Occipital lobe (tissue), 2 donors: ENCODE results near the gene AMBRA1. TPM values are rescaled to one million over a fixed set of nuclear protein-coding genes. Genes with fewer than 3 reads are reported as not detected.
A peak's percentile ranks its signal among the peaks of the same experiment; 100 is the strongest.
"Not testable (repeated sequence)": the region's sequence is repeated elsewhere in the genome, so short reads cannot be mapped to it uniquely, and the experiment has no call there.

Experiments
- DNase-seq: peaks from one replicate; lab custom pipeline; 2025; lab: John Stamatoyannopoulos, UW
- total RNA-seq: library from RNA; depleted of rRNA; stranded (reverse); fragments of >200 nt; gene quantifications from one replicate; pipeline ENCODE4 v1.2.3, GENCODE V29; 2014

Gene AMBRA1
- total RNA-seq, 1 donor from 2014 or later = 27.1 TPM

DNA sequence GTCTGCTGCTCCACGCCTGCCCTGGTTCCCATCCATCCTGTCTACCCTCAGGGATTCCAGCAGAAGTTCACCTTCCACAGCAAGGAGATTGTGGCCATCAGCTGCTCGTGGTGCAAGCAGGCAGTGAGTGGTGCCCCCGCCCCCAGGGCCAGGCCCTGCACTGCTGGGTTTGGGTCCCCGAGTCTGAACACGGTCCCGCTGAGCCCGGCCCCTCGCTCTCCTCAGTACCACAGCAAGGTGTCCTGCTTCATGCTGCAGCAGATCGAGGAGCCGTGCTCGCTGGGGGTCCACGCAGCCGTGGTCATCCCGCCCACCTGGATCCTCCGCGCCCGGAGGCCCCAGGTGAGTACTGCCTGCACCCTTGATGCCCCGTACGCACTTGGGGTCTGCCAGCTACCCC is 222.6 kb downstream of the AMBRA1 start:
- not testable (repeated sequence) for DNase-seq

DNA sequence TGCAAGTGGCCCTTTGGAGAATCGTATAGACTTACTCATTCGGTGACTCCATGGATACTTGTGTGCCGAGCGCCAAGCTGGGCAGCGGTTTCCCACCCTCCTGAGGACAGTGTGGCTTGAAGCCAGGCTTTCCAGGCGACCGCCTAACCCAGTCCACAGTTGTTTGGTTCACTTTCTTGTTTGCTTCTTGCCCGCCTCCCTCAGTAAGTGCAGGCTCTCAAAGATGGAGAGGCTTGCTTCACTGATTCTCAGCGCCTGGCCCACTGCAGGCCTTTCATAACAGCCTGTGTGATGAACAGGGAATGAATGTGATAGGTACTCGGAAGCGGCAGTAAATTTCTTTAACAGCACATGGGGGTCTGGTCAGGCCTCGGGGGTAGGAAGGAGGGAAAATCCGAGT is 223.6 kb downstream of the AMBRA1 start:
- no peak for DNase-seq

DNA sequence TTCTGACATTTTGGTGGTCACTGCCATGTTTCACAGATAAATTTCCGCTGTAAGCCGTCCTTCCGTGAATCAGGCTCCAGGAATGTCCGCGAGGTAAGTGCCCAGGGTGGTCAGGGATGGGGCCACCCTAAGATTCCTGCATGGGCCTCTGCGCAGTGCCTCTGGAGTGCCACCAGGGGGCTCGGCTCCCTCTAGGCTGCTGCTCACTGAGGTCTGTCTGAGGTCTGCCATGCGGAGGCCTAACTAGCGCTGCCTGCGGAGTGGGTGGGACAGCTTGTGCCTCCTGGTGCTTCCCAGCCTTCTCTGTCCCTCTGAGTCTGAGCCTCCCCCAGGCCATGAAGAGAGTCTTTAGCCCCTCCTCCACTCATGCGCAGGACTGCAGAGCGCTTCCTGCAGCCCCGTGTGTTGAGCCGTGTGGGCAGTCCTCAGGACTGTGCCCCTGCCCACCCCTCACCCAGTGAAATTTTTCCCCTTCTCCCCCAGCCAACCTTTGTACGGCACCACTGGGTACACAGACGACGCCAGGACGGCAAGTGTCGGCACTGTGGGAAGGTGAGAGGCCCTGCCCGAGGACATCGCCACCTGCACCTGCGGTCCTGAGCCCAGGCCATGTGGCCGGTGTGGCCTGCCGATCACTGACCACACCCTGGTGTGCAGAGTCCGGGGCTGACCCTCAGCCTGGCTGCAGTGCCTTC is 224.2 kb downstream of the AMBRA1 start:
- peak; percentile 49 for DNase-seq

DNA sequence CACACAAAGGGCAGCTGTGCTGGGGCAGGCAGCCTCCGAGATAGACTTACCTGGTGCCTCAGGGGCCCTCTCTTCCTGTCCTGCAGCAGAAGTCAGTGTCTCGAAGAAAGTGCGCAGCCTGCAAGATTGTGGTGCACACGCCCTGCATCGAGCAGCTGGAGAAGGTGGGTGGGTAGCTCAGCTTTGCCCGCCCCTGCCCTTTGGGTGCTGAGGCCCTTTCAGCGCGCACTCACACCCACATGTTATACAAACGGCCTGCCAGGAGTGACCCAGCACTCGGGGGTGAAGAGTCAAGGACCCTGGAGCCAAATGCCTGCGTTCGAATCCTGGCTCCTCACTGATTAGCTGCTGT is 225.9 kb downstream of the AMBRA1 start:
- no peak for DNase-seq

DNA sequence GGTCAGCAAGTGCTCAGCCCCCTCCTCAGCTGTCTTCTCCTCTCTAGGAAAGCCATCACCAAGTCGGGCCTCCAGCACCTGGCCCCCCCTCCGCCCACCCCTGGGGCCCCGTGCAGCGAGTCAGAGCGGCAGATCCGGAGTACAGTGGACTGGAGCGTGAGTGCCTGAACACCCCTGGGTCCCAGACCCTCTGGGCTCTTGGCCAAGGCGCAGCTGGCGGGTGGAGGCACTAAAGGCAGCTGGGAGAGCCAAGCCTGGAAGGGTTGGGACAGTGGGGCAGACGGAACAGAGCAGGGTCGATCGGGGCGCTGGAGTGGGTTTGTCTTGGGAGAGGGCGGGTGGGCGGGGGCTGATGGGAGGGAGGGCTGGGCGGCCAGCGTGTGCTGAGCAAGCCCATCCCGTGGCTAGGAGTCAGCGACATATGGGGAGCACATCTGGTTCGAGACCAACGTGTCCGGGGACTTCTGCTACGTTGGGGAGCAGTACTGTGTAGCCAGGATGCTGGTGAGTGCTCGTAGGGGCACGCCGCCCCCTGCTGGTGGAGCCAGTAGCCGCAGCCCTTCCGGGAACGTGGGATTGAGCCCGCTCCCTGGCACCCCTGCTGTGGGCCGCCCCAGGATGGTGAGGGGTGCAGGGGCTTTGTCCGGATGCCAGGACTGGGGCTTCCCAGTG is 226.4 kb downstream of the AMBRA1 start:
- DNase-seq = peak; percentile 54

DNA sequence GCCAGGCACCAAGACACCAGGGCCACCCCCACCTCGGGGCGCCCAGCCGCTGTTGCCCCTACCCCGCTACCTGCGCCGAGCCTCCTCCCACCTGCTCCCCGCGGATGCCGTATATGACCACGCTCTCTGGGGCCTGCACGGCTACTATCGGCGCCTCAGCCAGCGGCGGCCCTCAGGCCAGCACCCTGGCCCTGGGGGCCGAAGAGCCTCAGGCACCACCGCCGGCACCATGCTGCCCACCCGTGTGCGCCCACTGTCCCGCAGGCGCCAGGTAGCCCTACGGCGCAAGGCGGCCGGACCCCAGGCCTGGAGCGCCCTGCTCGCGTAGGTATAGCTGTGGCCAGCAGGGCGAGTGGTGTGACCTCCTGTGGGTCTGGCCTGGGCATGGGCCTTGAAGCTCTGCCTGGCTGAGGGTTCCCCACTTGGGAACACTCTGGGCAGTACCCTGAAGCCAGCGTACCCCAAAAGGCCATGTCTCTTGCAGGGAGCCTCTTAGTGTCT is 227.1 kb downstream of the AMBRA1 start:
- no peak for DNase-seq

DNA sequence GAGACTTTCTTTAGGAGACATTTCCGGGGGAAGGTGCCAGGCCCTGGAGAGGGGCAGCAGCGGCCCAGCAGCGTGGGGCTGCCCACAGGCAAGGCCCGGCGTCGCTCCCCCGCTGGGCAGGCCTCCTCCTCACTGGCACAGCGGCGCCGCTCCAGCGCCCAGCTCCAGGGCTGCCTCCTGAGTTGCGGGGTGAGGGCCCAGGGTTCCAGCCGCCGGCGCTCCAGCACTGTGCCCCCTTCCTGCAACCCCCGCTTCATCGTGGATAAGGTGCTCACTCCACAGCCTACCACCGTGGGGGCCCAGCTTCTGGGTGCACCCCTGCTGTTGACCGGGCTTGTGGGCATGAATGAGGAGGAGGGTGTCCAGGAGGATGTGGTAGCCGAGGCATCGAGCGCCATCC is 227.6 kb downstream of the AMBRA1 start:
- DNase-seq = no peak

DNA sequence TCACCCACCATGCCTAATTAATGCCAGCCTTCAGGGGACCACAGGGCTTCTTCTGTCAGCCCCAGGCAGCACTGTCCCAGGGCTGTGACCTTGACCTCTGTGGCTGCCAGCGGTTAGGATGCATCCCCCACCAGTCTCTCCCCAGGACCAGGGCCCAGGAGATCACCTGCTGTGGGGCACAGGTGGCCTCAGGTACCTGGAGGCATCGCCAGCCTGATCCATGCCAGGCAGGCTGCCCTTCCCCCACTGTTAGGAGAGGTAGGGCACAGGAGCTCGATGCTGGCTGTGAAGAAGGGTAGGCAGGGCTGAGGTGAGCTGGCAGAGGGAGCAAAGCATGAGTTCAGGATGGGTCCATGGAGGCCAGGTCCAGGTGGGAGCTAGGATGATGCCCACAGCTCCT is 229.0 kb downstream of the AMBRA1 start:
- no peak for DNase-seq

DNA sequence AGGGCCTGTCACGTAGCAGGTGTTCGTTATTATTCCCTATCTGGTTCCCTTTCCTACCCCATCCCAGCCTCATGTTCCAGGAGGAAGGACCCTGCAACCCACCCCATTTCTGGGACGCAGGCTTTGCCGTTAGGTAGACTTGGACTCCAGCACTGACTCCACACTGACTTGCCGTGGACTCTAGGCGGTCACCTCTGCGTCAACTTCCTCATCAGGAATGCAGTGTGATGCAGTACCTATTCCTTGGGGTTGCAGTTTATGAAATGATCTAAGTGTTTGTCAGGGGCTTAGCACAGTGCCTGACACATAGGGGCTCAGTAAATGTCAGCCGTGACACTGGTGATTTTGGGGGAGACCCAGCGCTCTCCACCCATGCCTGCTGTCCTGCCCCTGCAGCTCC is 229.8 kb downstream of the AMBRA1 start:
- no peak for DNase-seq

DNA sequence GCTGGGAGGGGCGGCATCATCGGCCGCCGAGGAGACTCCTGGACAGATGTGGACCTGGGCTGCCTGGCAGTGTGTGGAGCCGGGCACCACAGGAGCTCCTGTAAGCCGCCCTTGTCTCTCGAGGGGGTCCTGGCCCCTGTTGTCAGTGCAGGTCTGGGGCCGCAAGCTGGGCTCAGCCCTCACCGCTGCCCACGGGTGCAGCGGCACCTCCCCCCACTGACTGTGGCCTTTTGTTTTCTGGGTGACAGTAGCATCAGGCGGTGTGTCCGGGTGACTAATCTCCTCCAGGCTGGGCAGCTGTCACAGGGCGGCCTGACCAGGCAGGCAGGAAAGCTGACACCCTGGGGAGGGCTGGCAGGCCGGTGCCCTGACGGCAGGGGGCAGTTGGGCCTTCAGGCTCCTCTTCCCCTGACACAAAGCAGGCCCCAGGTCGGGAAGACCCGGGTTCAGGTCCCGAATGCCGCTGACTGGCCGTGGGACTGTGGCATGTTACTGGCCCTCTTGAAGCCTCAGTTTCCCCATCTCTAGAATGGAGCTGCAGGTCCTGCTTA is 230.3 kb downstream of the AMBRA1 start:
- DNase-seq = peak; percentile 73

DNA sequence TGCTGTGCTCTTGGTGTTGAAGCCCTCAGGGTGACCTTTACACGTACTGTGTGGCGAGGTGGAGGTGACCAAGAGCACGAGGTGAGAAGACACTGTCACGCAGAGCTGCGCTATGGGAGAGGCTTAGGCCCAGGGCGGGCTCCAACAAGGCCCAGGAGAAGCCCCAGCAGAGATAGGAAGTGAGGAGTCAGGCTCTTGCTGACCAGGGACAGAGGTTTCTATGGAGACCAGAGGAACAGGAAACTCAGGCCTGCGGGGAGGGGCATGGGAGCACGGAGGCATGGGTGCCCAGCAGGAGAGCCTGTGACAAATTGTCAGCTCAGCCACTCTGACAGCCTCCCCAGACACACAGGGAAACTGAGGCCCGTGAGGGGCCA is 230.8 kb downstream of the AMBRA1 start:
- peak; percentile 55 for DNase-seq

DNA sequence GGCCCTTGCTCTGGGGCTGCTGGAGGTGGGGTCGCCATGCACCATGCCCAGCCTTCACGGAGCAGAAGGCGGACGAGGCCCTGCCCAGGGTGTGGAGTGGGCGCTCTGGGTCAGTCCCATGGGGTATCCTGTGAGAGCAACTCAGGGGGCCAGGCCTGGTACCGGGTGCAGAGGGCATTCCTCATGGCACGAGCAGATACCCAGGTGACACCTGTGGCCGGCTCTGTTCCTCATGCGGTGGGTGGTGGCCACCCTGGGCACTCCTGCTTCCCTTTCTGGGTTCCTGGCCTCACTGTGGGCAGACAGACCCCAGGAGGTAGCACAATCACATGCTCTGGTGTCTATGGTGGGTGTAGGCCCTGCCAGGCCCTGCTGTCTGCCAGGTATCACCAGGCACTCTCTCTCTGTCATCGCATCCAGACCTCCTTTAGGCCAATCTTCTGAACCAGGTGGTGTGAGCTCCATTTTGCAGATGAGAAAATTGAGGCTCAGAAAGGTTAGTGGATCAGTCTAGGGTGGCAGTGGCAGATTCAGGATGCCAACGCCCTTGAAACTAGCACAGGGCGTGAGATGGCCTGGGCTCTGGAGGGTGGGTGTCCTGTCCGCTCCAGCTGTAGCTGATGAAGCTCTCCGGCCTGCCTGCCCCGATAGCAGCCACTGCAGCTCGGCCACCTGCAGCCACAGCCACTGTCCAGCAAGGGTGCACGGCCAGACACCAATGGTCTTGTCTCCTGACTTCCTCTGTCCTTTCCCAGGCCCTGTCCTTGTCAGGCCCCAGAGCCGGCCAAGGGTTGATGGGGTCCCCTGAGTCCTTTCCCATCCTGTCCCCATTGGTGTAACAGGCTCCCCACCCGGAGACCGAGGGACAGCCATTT is 231.4 kb downstream of the AMBRA1 start:
- DNase-seq = no peak

DNA sequence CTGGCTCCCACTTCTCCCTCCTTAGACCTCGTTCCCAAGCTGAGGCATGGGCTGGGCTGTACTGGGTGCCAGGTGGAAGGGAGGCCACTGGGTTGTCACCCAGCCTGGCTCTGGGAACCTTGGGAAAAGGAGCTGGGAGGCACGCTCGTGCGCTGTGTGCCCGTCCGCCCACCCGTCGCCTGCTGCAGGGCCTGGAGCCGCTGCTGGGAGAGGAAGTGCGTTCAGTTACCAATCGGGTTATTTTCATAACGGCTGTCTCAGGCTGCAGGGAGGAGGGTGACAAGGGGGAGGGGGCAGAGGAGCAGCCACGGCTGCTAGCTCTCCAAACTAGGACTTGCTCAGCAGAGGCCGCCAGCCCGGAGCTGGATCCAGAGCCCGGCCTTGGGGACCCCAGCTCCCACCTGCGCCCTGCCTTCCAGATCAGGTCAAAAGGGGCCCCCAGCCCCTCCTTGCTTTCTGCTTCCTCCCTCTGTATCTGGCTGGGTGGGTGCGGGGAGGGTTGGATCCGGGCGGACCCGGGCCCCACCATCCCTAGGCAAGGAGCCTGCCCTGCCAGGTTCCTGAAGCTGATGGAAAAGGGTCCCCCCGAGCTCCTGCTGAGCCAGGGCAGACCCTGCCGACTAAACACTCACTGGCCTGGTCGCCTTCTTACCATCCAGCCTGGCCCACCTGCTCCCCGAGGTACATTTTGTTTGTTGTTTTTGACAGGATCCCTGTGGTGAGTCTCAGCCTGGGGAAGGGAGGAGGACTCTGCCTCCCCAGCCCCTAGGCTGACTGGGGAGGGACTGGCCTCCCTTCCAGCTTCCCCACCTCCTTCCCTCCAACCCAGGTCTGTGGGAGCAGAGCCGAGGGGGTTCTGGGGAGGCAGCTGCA is 232.3 kb downstream of the AMBRA1 start:
- DNase-seq = peak; percentile 82

DNA sequence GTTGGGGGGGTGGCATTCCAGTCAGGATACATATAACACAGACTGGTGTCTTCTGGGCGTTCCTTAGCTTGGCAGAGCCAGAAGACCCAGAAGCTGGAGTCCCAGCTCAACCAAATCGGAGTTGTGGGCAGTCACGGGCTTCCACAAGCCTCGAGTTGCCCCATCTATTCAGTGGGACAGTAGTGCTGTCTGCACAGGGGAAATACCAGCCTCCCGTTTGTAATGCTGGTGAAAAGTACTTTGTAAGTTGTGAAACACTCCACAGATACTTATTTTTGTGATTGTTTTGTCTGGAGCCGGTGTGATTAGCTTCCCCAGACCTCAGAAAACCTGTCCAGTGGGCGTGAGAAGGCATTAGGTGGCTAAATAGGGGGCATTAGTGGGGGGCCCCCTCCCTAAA is 232.9 kb downstream of the AMBRA1 start:
- no peak for DNase-seq

DNA sequence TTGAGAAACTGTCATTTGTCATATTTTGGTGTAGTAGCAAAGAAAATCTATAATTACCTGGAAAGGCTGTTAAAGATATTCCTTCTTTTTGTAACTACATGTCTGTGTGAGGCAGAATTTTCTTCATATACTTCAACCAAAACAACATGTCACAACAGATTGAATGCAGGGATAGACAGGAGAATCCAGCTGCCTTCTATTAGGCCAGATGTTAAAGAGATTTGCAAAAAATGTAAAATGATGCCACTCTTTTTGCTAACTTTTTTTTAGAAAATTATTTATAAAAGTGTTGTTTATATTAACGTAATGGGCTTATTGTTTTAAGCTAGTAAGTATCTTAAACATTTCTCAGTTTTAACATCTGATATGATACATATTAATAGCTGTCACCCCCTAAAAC is 233.9 kb downstream of the AMBRA1 start:
- DNase-seq = no peak

DNA sequence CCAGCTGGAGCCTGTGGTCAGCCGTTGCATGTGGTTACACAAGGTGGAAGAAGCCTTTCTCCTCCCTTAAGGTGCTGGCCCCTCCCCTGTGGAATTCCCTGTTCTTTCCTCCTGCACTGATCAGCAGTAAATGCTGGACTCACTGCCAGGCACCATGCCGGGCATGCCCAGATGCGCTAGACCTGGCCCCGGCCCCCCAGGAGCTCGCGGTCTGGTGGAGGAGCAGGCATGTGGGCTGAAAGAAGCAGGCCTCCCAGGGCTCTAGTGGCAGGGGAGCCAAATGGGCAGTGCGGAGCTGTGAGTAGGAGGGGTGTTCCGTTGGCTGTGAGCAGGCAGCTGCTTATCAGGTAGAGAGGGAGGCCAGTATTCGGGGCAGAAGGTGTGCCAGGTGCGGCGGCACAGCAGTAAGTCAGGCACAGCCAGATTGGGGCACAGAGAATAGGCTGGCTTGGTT is 236.3 kb downstream of the AMBRA1 start:
- no peak for DNase-seq

DNA sequence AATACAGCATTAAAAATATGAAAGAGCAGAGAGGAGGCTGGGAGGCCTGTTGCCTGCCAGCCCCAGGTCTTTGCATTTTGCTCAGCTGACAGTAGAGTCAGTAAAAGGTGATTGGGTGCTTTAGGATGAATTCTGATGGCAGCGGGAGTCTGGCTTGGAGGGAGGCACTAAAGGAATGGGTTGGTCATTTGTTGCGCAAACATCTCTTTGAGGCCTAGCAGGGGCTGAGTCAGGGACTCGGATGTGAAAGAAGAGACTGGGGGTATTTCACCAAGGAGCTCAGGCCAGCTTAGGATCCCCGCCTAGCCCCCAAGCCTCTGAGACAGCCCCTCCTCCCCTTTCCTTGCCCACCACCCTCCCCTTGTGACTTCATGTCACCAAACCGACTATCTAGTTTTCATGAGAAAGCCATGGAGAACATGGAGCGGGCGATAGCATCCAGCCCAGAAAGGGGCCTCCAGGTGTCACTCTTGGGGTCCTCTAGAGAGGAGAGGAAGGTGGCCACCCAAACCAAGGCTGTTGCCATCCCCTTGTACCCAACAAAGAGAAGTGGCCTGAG is 236.8 kb downstream of the AMBRA1 start:
- no peak for DNase-seq

DNA sequence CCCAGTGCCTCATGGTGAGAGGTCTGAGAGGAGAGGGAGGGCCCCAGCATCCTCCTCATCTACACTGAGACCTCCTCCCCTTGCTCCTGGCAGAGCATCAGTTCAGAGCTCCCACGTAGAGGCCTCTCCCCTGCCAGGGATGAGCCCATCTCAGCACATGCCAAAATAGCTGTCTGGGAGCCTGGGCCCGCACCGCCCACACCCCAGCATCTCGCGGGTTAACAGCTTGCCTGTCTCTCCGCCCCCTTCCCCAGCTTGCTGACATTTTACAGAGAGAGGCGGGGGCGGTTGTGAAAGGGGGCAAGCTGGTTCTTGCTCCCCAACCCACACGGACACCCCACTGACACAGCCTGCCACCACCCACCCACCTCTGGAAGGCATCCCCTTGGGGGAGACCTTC is 240.1 kb downstream of the AMBRA1 start:
- peak; percentile 74 for DNase-seq

DNA sequence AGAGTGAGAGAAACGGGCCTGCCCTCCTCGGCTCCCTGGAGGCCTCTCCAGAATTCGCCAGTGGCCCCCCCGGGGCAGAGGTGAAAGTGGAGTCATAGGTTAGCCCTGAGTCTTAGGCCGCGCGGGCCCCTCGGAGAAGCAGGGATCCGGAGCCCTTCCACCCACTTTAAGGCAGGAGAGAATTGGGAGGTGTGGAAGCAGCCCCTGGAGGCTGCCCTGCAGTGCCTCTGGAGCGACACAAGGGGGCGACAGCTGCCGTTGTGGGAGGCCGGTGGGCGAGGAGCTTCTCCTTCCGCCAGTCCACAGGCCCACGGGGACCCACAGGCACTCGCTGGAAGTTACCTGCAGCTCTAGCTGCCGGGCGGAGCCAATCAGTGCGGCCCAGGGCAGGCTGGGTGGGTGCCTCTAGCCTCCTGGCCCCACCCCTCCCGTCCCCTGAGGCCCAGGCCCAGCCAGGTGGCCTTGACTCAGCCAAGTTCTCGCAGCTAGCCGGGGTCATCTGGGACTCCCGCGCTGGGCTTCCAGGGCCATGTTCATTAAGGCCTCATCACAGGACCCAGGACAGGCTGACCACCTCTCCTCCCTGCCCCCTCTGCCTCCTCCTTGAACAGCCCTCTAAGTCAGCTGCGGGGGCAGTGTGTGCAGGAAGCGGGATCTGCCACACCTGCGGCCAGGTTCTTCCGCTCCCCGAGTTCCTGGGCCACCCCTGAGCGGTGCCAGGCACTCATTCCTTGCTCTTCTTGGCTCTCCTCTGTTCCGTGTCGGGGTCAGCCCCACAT is 241.6 kb downstream of the AMBRA1 start:
- peak; percentile 51 for DNase-seq

DNA sequence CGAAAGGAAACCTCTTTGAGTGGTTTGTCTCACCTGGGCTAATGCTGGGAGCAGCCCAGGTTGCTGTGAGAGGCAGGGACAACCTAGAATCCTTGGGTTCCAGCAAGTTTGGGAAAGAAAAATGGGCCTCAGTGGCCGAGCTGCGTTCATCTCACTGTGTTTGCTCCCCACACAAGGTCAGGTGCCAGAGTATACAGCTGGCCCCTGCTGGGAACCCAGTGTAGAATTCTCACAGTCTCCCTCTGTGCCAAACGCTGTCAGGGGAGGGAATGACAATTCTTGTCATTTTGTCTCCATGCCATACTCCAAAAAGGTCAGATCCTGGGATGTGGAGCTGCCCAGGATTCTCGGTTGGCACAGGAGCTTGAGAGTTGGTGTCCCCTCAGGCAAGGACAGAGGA is 242.2 kb downstream of the AMBRA1 start:
- no peak for DNase-seq
